CD4-positive, alpha-beta T cell treated with Interleukin-1 beta for 1 hour (primary cell): ENCODE measurements around the gene KCNJ4.

ENCODE experiments used
- DNase-seq, 2 donors: peaks; one replicate each; pipeline ENCODE4 v3.0.0-alpha.2; 2020 to 2022

The KCNJ4 gene

DNA sequence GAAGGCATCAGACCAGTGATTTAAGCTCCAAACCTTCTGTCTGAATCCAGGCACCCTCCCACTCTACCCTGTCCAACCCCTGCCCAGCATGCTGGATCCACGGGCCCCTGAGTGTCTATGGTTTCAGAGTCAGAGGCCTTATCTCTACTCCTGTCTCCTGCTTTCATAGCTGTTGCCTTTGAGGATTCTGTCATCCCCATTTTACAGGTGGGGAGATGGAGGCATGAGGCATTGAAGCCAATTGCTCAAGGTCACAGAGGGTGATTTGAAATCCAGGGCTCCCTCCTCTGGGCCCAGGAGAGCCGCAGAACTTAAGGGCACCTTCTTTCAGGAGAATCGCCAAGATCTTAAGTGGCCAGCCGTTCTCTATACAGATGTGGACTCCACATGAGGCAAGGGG lies 3.1 kb downstream of the KCNJ4 start:
- DNase-seq = no peak

DNA sequence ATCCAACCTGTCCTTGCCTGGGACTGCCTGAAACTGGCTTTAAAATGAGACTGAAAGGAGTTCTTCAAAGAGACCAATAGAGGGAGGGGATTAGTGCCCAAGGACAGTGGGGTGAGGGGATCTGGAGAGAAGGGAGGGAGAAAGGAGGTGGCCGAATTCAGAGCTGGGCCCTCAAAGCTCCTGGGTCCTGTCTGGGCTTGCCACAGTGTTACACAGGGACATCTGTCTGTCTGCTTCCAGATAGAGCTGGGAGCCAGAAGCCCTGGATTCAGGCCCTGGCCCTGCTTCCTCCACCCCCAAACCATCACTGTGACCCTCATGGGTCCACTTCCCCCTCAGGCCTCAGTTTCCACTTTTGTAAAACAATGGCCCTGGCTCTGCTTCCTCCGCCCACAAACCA lies 3.6 kb downstream of the KCNJ4 start:
- DNase-seq = no peak

DNA sequence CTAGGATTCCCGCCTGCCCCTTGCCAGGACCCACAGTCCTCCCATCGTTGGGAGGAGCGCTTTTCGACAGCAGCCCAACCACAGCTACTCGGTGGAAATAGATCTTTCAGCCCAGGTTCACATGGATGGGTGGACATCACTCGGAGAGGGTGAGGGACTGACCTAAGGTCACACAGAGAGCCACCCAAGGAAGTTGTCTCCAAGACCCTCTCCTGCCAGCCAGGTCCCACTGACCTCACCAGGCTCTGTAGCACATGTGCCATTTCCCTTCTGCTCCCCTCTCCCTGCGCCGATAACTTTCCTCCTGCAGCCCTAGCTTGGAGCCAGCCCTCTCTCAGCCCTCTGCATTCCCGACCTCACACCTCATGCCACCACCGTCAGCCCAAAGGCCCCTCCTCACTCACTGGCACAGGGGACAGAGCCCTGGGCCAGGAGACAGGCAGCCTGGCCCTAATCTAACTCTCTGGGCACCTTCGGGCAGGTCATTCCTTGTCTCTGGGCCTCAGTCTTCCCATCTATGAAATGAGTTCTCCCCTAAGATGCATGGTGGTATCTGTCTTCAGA lies 4.7 kb downstream of the KCNJ4 start:
- DNase-seq = no peak

DNA sequence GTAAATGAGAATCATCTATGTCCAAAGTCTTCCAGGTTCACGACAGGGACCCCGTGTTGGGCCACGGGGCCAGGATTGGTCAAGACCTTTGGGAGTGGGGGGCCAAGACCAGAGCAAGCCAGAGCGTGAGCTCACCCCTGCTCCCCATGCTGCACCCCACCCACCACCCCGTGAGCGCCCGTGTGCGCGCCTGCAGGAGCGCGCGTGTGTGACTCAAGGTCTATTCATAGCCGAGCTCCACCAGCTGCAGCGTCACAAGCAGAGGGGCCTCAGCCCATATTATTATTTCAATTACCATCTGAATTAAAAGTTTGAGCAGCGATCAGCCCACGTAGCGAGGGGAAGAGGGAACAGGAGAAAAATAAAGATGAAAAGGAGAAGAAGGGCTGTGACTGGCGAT lies 5.2 kb downstream of the KCNJ4 start:
- DNase-seq = no peak

DNA sequence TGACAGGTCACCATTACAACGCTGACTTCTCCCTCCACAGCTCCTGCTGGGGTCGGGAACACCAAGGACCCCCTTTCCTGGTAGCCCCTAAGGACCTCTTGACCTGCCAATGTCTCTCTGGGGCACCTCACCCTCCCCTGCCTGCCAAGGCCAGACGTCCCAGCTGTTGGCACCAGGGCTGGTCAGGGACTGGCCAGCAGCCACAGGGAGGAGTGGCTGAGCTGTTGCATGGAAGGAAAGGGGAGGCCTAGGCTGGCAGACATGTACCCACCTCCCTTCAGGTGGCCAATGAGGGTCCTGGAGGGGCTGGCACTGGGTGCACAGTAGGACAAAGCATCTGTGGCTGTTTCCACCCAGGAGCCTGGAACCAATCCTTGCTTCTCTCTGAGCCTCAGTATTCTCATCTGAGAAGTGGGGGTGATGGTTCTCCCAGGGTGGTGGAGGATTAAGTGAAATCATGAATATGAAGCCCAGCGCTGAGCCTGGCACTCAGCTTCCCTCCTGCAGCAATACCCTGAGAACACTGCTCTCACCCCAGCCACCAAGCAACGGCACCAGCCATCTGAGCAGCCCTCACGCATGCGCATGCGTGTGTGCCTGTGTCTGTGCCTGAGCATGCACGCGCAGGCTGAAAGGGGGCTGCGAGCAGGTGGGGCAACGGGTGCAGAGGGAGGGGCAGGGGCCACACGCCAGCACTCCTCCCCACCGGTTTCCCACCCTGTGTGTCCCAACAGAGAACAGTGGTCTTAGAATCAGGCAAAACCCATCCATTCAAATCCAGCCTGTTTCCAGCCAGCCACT lies 5.9 kb downstream of the KCNJ4 start:
- no peak for DNase-seq

DNA sequence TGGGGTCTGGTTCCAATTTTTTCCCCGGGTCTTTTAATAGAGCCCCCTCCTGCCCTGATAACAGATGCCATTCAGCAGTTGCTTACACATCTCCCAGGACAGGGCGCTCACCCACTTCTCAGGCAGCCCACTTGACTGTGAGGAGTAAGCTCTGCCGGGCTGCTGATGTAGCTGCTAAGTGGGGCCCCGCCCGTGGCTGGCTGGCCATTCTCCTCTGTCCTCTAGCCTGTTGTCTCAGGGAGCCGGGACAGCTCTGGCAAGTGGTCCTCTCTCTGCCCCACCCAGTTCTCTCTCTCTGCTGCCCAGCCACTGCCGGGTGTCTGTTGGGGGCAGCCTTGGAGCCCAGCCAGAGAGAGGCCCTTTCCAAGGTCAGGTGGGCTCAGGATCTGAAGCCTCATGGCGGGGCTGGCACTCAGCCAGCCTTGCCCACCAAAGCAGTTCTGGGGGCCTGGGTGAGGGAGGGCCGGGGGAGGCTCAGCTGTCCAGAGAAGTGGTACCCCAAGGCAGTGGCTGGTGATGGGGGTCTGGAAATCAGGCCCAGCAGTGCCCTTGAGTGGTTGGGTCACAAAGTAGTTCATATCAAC lies 8.9 kb downstream of the KCNJ4 start:
- no peak for DNase-seq

DNA sequence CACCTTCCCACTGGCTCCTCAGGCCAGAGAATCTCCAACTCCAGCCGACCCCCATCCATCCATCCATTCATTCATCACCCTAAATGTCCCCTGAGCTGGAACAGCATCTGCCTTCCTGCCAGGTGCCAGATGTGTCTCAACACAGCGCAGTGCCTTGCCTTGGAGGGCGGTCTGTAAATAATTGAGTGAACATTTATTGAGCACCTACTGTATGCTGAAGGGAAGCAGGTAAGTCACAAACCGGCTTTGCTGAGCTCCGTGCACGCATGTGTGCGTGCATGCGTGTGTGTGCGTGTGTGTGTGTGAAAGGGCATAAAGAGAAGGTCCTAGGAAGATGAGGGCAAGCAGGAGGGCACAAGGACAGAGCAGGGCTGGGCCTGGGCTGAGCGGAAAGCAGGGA lies 10.2 kb downstream of the KCNJ4 start:
- DNase-seq = no peak

DNA sequence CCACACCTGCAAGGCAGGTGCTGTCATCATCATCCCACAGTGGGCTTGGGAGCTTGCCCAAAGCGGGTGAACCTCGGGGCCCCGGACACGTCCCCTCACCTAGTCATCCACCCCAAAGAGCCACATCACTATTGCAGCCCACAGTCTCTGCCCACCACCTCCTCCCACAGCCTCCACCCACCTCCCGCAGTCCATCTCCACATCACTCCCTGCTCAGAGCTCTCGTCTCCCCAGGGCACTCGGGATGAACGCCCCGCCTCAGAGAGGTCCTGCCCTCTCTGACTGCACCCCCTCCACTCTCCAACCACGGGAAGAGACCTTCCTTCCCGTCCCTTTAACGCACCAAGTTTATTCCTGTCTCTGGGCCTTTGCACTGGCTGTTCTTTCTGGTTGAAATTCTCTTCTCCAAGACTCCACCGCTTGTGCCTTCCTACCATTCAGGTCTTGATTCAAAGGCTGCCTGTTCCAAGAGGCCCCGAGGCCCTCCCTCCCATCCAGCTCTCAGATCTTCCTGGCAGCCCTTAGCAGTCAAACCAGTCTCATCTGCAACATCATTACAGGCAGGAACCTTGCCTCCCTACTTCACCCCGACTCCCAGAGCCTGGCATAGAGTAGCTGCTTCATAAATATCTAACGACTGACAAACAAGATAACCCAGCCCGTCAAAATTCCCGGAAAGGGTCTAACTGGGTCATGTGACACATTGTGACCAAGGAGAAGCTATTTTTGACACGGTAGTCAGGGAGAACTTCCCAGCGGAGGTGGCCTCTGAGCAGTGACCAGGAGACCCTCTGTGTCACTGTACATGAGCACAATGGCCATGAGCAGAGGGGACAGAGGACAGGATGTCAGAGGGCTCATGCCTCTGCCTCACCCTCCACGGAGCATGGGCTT lies 11.1 kb downstream of the KCNJ4 start:
- DNase-seq = no peak

DNA sequence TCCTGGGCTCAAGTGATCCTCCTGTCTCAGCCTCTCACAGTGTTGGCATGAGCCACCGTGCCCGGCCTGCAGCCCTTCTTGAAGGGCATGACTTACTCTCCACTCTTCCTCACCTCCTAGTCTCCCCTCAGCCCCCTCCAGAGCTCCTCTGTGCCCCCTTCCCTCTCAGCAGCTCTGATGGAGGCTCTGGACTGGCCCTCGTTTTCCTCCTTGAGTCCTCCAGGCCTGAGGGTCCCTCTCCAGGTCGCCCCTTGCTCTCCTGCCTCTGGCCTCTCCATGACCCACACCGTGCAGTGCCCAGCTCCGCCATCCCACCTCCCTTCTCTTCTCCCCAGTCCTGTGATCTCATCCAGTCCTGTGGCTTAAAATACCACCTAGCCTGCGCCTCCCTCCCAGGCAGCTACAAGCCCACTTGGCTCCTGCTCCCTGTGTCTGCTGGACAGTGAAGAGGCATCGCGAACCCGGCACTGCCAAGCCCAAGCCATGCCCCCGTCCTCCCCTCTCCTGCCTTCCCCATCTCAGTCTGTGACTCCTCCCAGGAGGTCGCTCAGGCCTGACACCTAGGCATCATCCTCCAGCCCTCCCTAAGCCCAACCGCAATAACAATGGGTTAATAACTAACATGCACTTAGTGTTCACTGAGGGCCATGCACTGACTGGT lies 11.9 kb downstream of the KCNJ4 start:
- DNase-seq = no peak

DNA sequence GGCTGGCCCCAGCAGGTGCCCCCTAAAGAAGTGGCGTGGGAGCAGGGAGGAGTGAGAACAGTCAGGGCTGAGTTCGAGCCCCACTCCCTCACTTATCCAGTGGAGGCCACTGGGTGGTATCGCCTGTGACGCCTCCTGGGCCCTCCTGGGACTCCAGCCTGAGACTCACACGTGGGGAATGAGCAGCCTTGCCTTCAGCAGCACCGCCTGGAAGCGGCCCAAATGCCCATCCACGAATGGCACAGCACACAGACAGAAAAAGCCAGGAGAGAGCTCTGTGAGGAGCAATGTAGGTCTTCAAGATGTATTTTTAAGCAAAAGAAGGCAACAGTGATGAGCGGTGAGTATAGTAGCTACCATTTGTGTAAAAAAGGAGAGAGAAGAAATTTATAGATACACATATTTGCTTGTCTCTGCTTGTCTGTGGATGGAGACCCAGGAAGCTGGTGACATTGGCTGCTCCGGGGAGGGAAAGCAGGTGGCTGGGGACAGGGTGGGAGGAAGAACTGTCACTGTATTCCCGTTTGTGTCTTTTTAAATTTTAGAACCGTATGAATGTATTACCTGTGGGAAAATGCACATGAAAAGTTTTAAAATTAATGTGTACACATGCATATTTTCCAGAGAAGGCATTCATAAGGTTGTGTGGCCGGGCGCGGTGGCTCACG lies 13.2 kb downstream of the KCNJ4 start:
- DNase-seq = no peak

DNA sequence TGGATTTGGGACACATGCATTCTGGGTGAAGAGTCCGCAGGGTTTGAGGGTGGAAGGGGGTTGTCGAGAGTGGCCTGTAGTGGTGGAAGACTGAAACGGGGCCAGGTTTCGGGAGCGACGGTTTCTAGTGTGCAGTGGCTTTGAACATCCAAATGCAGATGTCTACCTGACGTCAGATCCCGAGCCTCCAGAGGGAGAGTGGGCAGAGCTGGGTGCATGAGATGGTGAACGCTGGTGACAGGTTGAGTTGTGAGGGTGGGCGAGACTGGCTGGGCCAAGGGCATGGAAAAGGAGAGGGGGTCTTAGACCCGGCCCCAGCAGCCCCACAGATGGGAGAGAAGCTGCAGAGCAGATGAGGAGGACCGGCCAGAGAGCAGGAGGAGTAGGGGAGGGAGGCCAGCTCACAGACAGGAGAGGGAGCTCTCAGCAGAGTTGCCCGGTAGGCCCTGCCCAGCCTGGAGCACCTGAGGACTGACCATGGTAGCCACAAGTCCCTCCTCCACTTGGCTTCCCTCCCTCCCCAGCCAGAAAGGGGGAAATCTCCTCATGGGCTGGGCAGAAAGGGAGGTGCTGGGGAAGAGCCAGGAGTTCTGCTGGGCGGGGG lies 14.2 kb downstream of the KCNJ4 start:
- DNase-seq = no peak

DNA sequence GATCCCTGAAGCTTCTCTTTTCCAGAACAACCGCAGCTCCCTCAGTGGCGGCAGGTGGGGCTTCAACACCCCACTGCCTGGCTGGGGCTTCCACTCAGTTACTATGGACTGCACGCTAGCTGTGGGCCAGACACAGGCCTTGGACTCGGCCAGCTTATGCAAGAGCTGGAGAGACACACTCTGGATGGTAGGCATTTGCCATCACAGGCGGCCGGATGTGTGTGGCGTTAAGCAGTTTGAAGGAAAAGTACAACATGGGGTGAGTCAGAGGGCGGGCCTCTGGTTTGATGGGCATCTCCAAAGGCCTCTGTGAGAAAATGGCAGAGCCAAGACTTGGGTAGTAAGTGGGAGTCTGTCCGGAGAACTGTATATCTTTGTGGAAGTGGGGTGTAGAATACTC lies 17.6 kb downstream of the KCNJ4 start:
- no peak for DNase-seq

DNA sequence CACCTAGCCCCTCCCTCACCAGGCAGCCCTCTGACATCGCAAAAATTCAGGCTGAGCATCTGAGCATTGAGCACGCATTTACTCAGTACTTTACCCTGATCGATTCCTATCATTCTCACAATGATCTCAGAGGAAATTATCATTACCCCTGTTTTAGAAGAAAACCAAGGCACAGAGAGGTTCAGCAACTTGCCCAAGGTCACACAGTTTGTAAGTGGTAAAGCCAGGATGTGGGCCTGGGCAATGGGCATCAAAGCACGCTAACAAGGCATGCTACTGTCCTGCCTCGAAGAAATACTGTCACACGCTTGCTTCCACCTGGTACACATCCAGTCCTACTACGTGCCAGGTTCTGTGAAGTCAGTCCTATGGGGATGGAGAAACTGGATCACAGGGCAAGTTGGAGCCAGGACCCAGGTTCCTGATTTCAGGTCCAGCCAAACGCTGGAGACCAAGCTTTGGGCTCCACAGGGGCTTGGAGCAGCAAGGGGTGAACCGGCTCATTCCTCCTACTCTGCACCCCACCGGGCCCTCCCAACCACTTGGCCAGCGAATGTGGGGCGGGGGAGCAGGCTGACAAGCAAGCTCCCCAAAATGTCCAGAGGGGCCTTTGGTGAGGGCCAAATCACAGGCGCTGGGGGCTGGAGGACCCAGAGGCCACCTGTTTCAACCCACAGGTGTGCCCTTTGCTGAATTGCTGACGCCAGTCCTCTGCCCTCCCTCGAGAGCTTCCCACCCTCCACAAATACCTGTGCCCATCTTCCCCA lies 18.2 kb downstream of the KCNJ4 start:
- DNase-seq = no peak

DNA sequence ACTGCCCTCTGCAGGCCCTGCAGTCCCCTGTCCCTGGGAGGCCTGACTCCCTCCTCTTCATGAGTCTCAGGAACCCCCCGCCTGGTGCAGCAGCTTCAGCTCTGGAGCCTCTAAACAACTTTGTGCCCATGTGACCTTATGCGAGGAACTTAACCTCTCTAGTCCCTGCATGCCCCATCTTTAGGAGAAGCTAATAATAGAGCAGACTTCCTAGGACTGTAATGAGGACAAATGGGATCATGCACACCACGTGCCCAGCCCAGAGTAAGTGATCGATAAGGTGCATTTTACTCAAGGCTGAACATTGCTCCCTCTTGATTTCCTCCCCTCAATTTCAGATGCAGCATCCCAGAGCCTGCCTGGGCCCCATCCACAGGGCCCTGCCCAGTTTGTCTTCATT lies 19.0 kb downstream of the KCNJ4 start:
- no peak for DNase-seq

DNA sequence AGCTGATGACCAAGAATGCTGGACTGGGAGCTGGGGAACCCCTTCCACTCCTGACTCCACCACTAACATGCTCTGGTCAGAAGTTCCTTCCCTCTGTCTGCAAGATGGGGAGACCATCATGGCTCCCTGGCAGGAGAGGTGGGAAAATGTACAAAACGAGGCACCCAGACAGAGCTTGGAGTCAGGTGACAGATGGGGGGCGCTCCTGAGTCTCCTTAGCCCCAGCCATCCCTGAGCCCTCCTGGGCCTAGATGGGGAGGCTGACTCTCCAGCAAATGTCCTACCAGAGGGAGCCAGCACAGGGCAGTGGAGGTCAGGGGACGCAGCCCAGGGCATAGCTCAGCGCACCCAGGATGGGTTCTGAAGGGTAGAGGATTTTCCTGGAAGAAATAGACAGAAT lies 20.0 kb downstream of the KCNJ4 start:
- no peak for DNase-seq

DNA sequence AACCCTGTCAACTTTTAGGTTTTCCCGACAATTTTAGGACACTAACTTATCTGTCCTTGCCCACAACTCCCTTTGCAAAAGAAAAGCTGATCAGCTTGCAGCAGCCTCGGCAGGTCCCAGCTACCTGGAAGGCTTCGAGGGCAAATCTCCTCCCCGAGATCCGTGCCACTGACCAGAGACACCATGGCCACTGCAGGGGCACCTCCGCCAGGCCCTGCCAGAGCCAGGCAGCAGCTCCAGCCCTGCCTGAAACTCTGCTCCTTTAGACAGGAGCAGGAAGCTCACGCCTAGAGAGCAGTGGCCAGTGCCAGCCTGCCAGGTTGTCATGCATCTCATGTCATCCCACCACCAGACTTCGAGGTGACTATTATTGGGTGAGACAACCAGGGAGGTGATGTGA lies 21.1 kb downstream of the KCNJ4 start:
- DNase-seq = no peak

DNA sequence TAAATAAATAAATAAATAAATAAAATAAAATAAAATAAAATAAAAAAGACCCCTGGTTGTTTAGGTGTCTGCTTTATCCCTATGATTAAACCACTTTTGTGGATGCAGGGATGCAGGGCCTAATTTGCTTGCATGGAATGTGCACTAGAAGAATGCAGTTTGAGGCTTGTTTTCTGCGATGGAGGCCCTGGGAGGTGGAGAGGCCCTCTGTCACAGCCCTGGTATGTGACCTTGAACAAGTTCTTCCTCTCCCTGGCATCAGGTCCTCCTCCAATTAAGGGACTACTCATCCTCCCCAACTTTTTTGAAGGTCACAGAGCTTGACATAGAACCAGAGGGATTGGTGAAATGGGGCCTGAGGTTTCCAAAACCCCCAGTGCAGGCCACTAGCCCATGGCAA lies 22.7 kb downstream of the KCNJ4 start:
- no peak for DNase-seq

DNA sequence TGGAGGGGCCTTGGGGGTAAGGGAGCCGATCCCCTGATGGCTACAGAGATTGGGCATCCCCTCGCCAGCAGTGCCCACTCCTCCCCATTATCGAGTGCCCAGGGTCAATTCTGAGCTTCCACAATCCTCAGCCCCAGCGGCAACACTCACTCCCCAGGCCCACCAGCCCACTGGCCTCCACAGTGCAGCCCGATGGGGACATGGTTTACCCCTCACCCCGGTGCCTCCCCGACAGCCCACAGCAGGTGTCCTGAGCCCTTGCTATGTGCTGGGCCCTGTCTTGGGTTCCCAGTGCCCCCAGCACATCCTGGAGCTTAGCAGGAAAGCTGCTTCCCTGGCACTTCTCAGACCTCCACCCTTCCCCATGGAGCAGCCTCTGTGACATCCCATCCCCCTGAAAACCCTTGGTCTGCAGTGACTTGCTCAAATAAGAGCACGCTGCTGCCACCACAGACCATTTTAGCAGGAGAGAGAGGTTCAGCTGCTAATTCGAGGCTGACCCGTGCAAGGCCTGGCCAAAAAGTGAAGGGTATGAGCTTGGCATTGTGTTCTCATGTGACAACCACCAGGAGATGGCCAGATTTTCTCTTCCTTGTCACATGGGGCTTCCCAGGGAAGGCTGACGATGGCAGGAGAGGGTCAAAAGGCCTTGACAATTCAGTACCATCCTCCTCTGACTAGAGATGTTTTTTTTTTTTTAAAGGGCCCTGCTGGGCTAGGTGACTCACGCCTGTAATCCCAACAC lies 23.6 kb downstream of the KCNJ4 start:
- DNase-seq = no peak

DNA sequence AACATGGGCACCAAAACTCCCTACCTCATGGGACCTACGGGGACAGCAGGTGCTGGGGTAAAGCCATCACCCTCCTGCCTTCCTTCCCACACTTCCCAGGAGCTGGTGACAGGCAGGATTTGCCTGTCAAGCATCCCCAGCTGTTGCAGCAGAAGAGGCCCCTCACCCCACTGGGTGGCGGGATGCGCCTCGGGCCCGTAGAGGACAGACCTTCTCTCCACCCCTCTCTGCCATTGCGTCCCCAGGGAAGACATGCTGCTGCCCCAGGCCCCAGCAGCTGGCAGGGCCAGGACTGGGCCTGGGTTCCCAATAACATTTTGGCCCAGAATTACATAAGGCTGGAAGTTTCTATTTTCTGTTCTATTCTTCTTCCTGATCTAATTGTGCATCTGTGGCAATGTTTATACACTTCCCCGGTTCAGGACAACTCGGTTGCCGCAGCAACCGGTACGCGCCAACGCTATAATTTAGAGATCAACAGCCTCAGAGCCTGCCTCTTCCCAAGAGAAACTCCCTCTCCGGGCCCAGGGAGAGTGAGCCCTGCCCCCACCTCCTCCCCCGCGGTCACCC lies 25.4 kb downstream of the KCNJ4 start:
- no peak for DNase-seq

DNA sequence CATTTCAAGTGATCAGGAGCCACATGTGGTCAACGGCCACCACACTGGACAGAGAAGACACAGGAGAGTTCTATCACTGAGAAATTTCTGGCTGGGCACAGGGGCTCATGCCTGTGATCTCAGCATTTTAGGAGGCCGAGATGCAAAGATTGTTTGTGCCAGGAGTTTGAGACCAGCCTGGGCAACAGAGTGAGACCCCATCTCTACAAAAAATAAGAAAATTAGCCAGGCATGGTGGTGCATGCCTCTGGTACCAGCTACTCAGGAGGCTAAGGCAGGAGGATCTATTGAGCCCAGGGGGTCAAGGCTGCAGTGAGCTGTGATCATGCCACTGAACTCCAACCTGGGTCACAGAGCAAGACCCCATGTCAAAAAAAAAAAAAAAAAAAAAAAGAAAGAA lies 26.3 kb downstream of the KCNJ4 start:
- DNase-seq = no peak
